ENCODE measurements around the gene HOXD10.

HOXD10 gene

DNA sequence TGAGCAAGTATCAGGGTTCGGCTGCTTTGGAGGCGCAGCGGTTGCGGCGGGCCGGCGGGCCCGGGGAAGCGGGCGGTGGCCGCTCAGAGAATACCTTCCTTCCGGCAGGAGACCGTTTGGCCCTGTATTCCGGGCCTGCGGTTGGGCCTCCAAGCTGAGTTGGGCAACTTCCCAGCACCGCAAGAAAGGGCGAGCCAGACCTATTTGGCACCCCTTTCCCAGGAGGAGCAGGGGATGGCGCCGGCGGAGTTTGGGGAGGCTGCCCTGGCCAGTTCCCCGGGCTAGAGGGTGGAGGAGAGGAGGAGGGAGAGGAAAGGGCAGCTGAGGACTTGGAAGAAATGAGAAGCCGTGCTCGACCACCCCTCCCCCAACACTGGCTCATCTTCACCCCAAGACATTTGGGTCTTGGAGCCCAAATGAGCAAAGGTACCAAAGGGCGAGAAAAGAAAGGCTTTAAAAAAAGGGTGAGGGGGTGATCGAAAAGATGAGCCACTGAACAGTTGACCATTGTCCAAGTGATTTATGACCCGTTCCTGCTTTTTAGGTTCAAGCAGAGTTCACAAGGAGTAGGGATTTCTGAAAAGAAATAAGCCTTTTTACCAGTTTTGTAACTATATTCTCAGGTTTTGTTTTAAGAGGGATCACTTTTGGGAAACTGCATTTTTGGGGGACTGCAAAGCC is 48.9 kb downstream of the HOXD10 start:
- no peak for DNase-seq

DNA sequence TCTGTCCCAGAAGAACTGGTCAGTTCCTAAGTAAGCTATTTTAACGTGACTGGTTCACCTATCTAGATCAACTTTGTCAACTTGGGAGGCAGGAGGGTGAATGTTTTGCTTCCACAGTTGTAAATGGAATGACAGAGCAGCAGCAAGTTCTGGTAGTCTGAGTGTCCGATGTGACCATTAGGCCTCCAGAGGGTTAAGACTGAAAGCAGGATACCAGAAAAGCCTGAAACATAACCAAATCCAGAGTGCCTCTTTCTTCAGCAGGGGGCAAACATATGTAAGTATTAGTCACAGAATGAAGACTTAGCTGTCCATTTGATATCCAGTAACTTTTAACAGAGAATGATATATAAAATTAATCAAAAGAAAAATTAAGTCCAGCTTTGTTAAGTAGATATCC is 49.7 kb downstream of the HOXD10 start:
- no peak for DNase-seq

DNA sequence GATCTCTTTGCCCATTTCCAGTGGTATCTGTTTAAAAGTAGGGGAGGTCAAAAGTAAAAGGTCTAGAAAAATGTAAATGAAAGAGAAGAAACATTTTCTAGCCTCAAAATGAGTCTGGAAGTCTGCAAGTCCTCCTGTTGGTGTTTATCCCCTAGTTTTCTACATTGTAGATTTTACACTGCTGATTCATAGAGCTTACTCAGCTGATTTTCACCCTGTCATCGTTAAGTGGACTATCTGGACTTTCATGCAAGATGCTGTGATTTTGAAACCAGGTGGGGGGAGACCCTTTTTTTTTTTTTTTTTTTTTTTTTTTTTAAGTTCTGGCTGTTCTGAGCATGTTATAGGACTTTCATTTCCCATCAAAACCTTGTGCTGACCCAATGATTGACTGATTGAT is 50.8 kb downstream of the HOXD10 start:
- DNase-seq: no peak

DNA sequence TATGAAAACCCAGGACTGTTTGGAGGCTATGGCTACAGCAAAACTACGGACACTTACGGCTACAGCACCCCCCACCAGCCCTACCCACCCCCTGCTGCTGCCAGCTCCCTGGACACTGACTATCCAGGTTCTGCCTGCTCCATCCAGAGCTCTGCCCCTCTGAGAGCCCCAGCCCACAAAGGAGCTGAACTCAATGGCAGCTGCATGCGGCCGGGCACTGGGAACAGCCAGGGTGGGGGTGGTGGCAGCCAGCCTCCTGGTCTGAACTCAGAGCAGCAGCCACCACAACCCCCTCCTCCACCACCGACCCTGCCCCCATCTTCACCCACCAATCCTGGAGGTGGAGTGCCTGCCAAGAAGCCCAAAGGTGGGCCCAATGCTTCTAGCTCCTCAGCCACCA is 52.6 kb downstream of the HOXD10 start:
- no peak for DNase-seq

Data from stimulated activated CD4-positive, alpha-beta T cell treated with anti-CD3 and anti-CD28 coated beads, Interleukin-4, amount 100 ng/mL, for 24 hours (primary cell).